ENCODE measurements around the gene PSMC5.

The PSMC5 gene

GRCh38 chr17:63805591-63805990, 21.6 kb upstream of the PSMC5 start:
- DNase-seq (ENCODE audit: low spot score): no peak
- no peak for TF ChIP-seq CTCF (IDR thresholded peaks at IDR 0.05; ENCODE audit: borderline replicate concordance, control extremely low read depth, extremely low read depth, insufficient read depth, missing control alignments)
- in situ Hi-C loops (cut with MboI; ENCODE audit: low sequenced_read_pairs, unreplicated experiment): loop anchor here (25.0 kb wide), 1 partner anchor 368 kb away; the partner anchor contains the start of gene CYB561

- no peak for DNase-seq (ENCODE audit: low spot score)
- in situ Hi-C loops (cut with MboI; ENCODE audit: low sequenced_read_pairs, unreplicated experiment): loop anchor here (25.0 kb wide), 1 partner anchor 373 kb away; the partner anchor contains the start of gene CYB561
- TF ChIP-seq CTCF (IDR thresholded peaks at IDR 0.05; ENCODE audit: borderline replicate concordance, control extremely low read depth, extremely low read depth, insufficient read depth, missing control alignments): no peak
Measured at GRCh38 chr17:63809970-63810369, 17.3 kb upstream of the PSMC5 start.

- no peak for DNase-seq (ENCODE audit: low spot score)
- in situ Hi-C loops (cut with MboI; ENCODE audit: low sequenced_read_pairs, unreplicated experiment): loop anchor here (25.0 kb wide), 1 partner anchor 379 kb away; the partner anchor contains the start of gene CYB561
- TF ChIP-seq CTCF (IDR thresholded peaks at IDR 0.05; ENCODE audit: borderline replicate concordance, control extremely low read depth, extremely low read depth, insufficient read depth, missing control alignments): no peak
Measured at GRCh38 chr17:63816123-63816522, 11.1 kb upstream of the PSMC5 start.

- DNase-seq (ENCODE audit: low spot score): no peak
- in situ Hi-C loops (cut with MboI; ENCODE audit: low sequenced_read_pairs, unreplicated experiment): loop anchor here (25.0 kb wide), 1 partner anchor 379 kb away; the partner anchor contains the start of gene CYB561
- no peak for TF ChIP-seq CTCF (IDR thresholded peaks at IDR 0.05; ENCODE audit: borderline replicate concordance, control extremely low read depth, extremely low read depth, insufficient read depth, missing control alignments)
Measured at GRCh38 chr17:63816669-63817068, 10.6 kb upstream of the PSMC5 start.

GRCh38 chr17:63817736-63818385, 9.4 kb upstream of the PSMC5 start:
- DNase-seq (ENCODE audit: low spot score): no peak
- no peak for TF ChIP-seq CTCF (IDR thresholded peaks at IDR 0.05; ENCODE audit: borderline replicate concordance, control extremely low read depth, extremely low read depth, insufficient read depth, missing control alignments)
- in situ Hi-C loops (cut with MboI; ENCODE audit: low sequenced_read_pairs, unreplicated experiment): loop anchor here (25.0 kb wide), 1 partner anchor 381 kb away; the partner anchor contains the start of gene CYB561

- in situ Hi-C loops (cut with MboI; ENCODE audit: low sequenced_read_pairs, unreplicated experiment): loop anchor here (25.0 kb wide), 1 partner anchor 382 kb away; the partner anchor contains the start of gene CYB561
- no peak for DNase-seq (ENCODE audit: low spot score)
- TF ChIP-seq CTCF (IDR thresholded peaks at IDR 0.05; ENCODE audit: borderline replicate concordance, control extremely low read depth, extremely low read depth, insufficient read depth, missing control alignments): no peak
Measured at GRCh38 chr17:63819131-63819530, 8.1 kb upstream of the PSMC5 start.
